GM11168 (cell line): ENCODE data around the gene SUPT5H.

Experiments
- in situ Hi-C: fragments of 300-500 bp; cut with MboI; formaldehyde crosslinking; loops from one replicate; pipeline ENCODE4 v1.12.0; 2022; ENCODE audit warnings: low sequenced_read_pairs; ENCODE audit not compliant: unreplicated experiment

Gene SUPT5H

GRCh38 chr19:39445196-39446111 is at the start of gene SUPT5H:
Gene SUPT5H (plus strand): TSS chr19:39445582. CDS start chr19:39445891, 309 bp downstream.
- in situ Hi-C loops = no loop called here

GRCh38 chr19:39397360-39398296 is 47.8 kb upstream of the SUPT5H start:
- in situ Hi-C loops = no loop called here

GRCh38 chr19:39398297-39398864 is 47.0 kb upstream of the SUPT5H start:
- in situ Hi-C loops = no loop called here

- in situ Hi-C loops = no loop called here
These were observed 45.7 kb upstream of the SUPT5H start for GRCh38 chr19:39399668-39400050.

- in situ Hi-C loops = no loop called here
These were observed 45.3 kb upstream of the SUPT5H start for GRCh38 chr19:39400061-39400460.

GRCh38 chr19:39401070-39401548 is 44.3 kb upstream of the SUPT5H start:
- in situ Hi-C loops = no loop called here

- in situ Hi-C loops = no loop called here
These were observed 43.6 kb upstream of the SUPT5H start for GRCh38 chr19:39401549-39402345.

GRCh38 chr19:39402346-39403300 is 42.8 kb upstream of the SUPT5H start:
- in situ Hi-C loops = no loop called here

- in situ Hi-C loops = no loop called here
These were observed 41.8 kb upstream of the SUPT5H start for GRCh38 chr19:39403331-39404312.

GRCh38 chr19:39405261-39405957 is 40.0 kb upstream of the SUPT5H start:
- in situ Hi-C loops = no loop called here

- in situ Hi-C loops = no loop called here
These were observed 39.3 kb upstream of the SUPT5H start for GRCh38 chr19:39405958-39406655.

GRCh38 chr19:39406656-39407409 is 38.5 kb upstream of the SUPT5H start, which contains the start of gene ZFP36:
Gene ZFP36 (plus strand): TSS chr19:39406847. CDS start chr19:39406905, 58 bp downstream.
- in situ Hi-C loops = no loop called here

- in situ Hi-C loops = no loop called here
These were observed 38.0 kb upstream of the SUPT5H start for GRCh38 chr19:39407410-39407659.

- in situ Hi-C loops = no loop called here
These were observed 37.6 kb upstream of the SUPT5H start for GRCh38 chr19:39407660-39408391.
